HG03045 (cell line): Measurements from ENCODE around the gene PRAMEF10.
"Not testable (repeated sequence)": the region's sequence is repeated elsewhere in the genome, so short reads cannot be mapped to it uniquely, and the experiment has no call there.

Source experiments
- ATAC-seq: cut with Tn5 transposase; IDR thresholded peaks from one replicate; pipeline ENCODE4 v1.9.1; 2021; ENCODE audit warnings: mild to moderate bottlenecking, moderate library complexity; ENCODE audit not compliant: unreplicated experiment

Gene PRAMEF10, protein sequence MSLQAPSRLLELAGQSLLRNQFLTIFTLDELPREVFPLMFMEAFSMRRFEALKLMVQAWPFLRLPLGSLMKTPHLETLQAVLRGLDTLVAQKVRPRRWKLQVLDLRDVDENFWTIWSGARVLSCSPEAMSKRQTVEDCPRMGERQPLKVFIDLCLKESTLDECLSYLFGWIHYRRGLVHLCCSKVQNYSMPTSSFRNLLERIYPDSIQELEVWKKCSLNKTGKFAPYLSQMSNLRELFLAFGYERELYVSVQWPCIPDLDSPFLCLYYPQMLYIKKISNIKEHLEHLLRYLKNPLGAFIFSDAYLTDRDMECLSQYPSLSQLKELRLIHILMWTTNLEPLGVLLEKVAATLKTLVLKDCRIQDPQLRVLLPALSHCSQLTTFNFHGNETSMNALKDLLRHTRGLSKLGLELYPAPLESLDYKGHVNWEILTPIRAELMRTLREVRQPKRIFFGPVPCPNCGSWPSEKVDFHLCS

DNA sequence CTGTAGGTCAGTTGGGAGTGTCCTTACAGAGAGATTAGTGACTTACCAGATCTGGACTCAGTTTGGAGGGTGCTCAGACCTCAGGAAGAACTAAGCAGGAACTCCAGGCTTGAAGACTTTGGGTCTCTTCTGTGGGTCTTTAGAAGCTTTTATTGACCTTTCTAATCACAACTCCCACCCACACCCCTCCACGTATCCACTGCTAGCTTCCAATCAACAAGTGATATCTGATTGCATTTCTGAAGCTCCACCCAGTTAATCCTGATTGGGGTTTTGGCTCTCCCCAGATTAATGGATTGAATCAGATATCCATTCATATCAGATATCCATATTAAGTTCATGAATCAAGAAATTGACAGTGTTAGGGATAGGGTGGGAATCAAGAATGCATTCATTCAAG is at the start of gene PRAMEF10:
Gene PRAMEF10, minus strand, starts transcription at position 101 of the 400 bp plus-strand sequence. CDS start 2,423 bp downstream, outside the sequence.
- ATAC-seq = not testable (repeated sequence)

GRCh38 chr1:12947480-12947879 is 49.4 kb upstream of the PRAMEF10 start, which contains the start of gene PRAMEF6:
Gene PRAMEF6, minus strand, starts transcription at chr1:12947580. Its CDS starts 5,062 bp downstream, at chr1:12942518.
- not testable (repeated sequence) for ATAC-seq

DNA sequence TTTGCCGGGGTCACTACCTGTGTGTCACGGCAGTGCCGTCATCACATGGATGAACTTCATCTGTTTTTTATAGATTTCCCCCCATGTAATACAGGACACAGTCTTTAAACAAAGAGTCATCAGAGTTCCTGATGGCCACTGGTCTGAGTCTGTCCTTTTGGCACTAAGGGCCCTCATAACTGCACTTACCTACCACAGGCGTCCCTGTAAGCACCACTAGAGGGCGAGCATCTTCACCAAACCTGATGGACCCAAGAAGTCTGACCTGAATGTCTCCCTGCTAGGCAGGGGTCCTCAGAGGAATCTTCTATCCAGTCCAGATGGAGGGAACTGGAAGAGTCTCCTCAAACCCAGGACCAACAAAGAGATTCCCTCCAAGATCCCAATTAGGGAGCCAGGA is 26.3 kb upstream of the PRAMEF10 start:
- ATAC-seq = not testable (repeated sequence)

GRCh38 chr1:12921749-12922148 is 23.7 kb upstream of the PRAMEF10 start:
- not testable (repeated sequence) for ATAC-seq

GRCh38 chr1:12916310-12916709 is 18.2 kb upstream of the PRAMEF10 start, which contains the start of gene PRAMEF7:
Gene PRAMEF7, plus strand, starts transcription at chr1:12916610. Its CDS starts 1,083 bp downstream, at chr1:12917693.
- ATAC-seq = not testable (repeated sequence)

DNA sequence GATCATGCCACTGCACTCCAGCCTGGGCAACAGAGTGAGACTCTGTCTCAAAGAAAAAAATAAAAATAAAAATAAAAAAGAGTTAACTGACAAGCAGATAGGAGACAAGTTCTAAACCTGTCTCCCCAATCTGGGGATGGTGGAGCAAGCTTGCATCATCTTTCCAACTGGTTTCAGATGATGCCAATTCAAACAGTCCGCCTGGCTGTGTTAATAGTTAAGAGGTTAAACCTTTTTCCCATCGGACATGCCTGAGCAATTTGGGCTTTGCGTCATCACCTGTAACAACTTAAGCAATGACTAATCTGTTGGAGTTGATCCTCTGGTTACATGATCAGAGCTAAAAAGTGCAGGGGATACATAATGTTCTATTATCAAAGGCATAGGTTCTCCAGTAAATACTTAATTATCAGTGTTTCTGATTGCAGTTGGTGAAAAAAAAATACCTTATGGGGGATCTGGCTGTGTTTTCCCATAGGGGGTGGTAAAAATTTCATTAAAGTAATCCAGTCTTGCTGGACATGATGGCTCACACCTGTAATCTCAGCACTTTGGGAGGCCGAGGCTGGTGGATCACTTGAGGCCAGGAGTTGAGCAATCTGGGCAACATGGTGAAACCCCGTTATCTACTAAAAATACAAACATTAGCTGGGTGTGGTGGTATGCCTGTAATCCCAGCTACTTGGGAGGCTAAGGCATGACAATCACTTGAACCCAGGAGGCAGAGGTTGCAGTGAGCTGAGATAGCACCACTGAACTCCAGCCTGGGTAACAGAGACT is 5.9 kb upstream of the PRAMEF10 start:
- ATAC-seq = not testable (repeated sequence)

DNA sequence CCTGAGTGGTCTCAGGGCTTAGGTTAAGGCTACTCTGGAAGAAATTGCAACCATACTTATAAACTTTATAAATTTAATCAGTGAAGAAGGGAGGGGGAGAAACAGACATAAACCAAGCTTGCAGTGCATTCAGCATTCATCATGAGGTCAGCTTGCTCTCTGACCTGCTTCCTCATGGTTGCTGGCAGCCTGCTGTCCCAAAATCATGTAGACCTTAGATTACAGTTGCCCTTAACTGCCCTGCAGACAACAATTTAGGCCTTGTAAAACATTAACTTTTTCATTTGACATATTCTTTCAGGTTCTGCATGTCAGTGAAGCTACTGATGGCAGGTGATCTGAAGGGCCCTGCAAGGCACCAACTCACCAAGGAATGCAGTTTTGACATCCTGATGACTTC is 1.1 kb upstream of the PRAMEF10 start:
- ATAC-seq = not testable (repeated sequence)

DNA sequence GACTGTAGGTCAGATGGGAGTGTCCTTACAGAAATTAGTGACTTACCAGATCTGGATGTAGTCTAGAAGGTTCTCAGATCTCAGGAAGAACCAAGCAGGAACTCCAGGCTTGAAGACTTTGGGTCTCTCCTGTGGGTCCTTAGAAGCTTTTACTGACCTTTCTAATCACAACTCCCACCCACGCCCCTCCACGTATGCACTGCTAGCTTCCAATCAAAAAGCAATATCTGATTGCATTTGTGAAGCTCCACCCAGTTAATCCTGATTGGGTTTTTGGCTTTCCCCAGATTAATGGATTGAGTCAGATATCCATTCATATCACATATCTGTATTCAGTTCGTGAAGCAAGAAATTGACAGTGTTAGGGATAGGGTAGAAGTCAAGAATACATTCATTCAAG is 12.0 kb downstream of the PRAMEF10 start, which contains the start of gene PRAMEF4:
Gene PRAMEF4, minus strand, starts transcription at position 101 of the 400 bp plus-strand sequence. CDS start 2,807 bp downstream, outside the sequence.
- not testable (repeated sequence) for ATAC-seq

GRCh38 chr1:12878453-12878852 is 19.6 kb downstream of the PRAMEF10 start:
- not testable (repeated sequence) for ATAC-seq

DNA sequence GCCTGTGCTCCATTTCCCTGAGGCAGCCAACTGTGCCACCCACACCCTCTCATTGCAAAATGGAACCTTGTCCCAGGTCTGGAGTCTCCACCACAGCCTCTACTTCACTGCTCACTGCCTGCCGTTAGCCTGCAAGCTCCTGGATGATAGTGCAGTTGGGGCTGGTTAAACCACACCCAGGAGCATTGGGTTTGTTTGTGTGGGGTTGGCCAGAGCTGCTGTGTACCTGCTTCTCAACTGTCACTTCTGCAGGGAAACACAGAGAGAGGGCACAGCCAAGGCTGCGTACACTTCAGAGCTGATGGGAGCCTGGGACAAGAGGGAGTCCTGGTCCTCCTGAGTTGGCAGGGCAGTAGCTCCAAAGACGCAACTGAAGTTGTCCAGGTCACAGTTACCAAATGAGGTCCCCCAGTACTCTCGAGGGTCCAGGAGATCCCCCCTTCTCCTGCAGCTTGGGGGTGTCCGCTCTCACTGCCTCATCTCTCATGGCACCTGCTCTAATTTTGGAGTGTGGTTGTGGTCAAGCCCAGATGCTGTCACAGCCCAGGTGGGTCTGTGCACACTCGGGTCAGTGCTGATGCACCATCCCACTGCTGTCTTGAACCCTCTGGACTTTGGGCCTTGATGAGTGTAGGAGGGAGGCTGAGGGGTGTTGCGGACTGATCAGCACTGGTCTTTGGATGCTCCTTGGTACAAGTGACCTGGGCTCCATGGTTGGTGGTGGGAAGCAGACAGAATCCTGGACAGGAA is 34.8 kb downstream of the PRAMEF10 start:
- not testable (repeated sequence) for ATAC-seq

GRCh38 chr1:12856786-12857185 is 41.3 kb downstream of the PRAMEF10 start, which contains the start of gene PRAMEF2:
Gene PRAMEF2, plus strand, starts transcription at chr1:12857086. Its CDS starts 1,924 bp downstream, at chr1:12859010.
- ATAC-seq = not testable (repeated sequence)

GRCh38 chr1:12851779-12852178 is 46.3 kb downstream of the PRAMEF10 start:
- ATAC-seq = no peak

- ATAC-seq = not testable (repeated sequence)
Measured at GRCh38 chr1:12848620-12849019, 49.5 kb downstream of the PRAMEF10 start, which contains the start of gene HNRNPCL1. Gene HNRNPCL1, minus strand, starts transcription at chr1:12848720. Its CDS starts 431 bp downstream, at chr1:12848289.
